Activated B cell treated with CpG ODN at 0.5 μM for 24 hours (primary cell): ENCODE measurements around the gene GUCY1A2. TPM values are rescaled to one million over a fixed set of nuclear protein-coding genes. Genes with fewer than 3 reads are reported as not detected.

ENCODE experiments used
- ATAC-seq: fragments of 200-7000 bp; cut with Tn5 transposase; one replicate; pipeline ENCODE4 v1.10.0; 2021; ENCODE audit warnings: low read depth, mild to moderate bottlenecking, moderate library complexity
- CTCF ChIA-PET: fragments of 350-600 bp; sonication (Branson Sonifier 250); formaldehyde crosslinking; loops from one replicate; lab custom pipeline; 2021; ENCODE audit warnings: antibody characterized with exemption; lab: Charles Lee
- POLR2A ChIA-PET: fragments of 350-600 bp; sonication (Branson Sonifier 250); formaldehyde crosslinking; loops from one replicate; lab custom pipeline; 2021; ENCODE audit warnings: antibody characterized with exemption; lab: Charles Lee
- DNase-seq: peaks from one replicate; pipeline ENCODE4 v3.0.0; 2022
- H3K27ac Mint-ChIP-seq: one replicate; pipeline ENCODE4 v1.8.0; 2020; ENCODE audit warnings: mixed read lengths
- H3K27me3 Mint-ChIP-seq: one replicate; pipeline ENCODE4 v1.8.0; 2021; ENCODE audit warnings: mixed read lengths
- H3K36me3 Mint-ChIP-seq: one replicate; pipeline ENCODE4 v1.8.0; 2021; ENCODE audit warnings: low read depth, mixed read lengths
- H3K4me1 Mint-ChIP-seq: one replicate; pipeline ENCODE4 v1.8.0; 2021; ENCODE audit warnings: mixed read lengths
- H3K4me3 Mint-ChIP-seq: one replicate; pipeline ENCODE4 v1.8.0; 2020; ENCODE audit warnings: mild to moderate bottlenecking, mixed read lengths
- H3K9me3 Mint-ChIP-seq: one replicate; pipeline ENCODE4 v1.8.0; 2020; ENCODE audit warnings: mixed read lengths
- CTCF ChIP-seq: fragments of 200-600 bp; IDR thresholded peaks from one replicate; pipeline ENCODE4 v1.8.0; 2022; ENCODE audit warnings: antibody characterized with exemption, mild to moderate bottlenecking
- intact Hi-C: fragments of 100-400 bp; cut with micrococcal nuclease; formaldehyde crosslinking; loops from one replicate; pipeline ENCODE4 v1.15.1; 2024
- total RNA-seq: library from RNA; stranded (reverse); gene quantifications from 2 replicates; pipeline ENCODE4 v1.2.3, GENCODE V29; 2022

GUCY1A2 gene
- total RNA-seq, 1 donor from 2014 or later = not detected

GRCh38 chr11:106821826-106822225 is 196.4 kb downstream of the GUCY1A2 start:
- CTCF ChIA-PET = no interaction called here
- ATAC-seq (no peak), DNase-seq (no peak)
- peaks cover 2% of the 10 kb centered on the region for H3K9me3 Mint-ChIP-seq
- TF ChIP-seq CTCF = no peak
- H3K4me3 Mint-ChIP-seq = no peak overlapping the region
- H3K27ac Mint-ChIP-seq = no peak overlapping the region
- no peaks in the 10 kb centered on the region for H3K36me3 Mint-ChIP-seq
- POLR2A ChIA-PET = no interaction called here
- no peaks in the 10 kb centered on the region for H3K4me1 Mint-ChIP-seq
- intact Hi-C loops = no loop called here
- H3K27me3 Mint-ChIP-seq = no peaks in the 10 kb centered on the region

GRCh38 chr11:106821291-106821690 is 197.0 kb downstream of the GUCY1A2 start:
- intact Hi-C loops = no loop called here
- H3K4me3 Mint-ChIP-seq = no peak overlapping the region

GRCh38 chr11:106818443-106818842 is 199.8 kb downstream of the GUCY1A2 start:
- ATAC-seq (no peak), DNase-seq (no peak)
- ChIA-PET POLR2A (no interaction called here), CTCF (no interaction called here)
- H3K4me1 Mint-ChIP-seq = no peaks in the 10 kb centered on the region
- no peaks in the 10 kb centered on the region for H3K9me3 Mint-ChIP-seq
- no peak overlapping the region for H3K27ac Mint-ChIP-seq
- H3K36me3 Mint-ChIP-seq = no peaks in the 10 kb centered on the region
- TF ChIP-seq CTCF = no peak
- H3K4me3 Mint-ChIP-seq = no peak overlapping the region
- intact Hi-C loops = no loop called here
- no peaks in the 10 kb centered on the region for H3K27me3 Mint-ChIP-seq

More at GRCh38 chr11:106821291-106821690, 197.0 kb downstream of the GUCY1A2 start:
- no peaks in the 10 kb centered on the region for H3K27me3 Mint-ChIP-seq
- no peak for DNase-seq
- no peak for TF ChIP-seq CTCF
- H3K9me3 Mint-ChIP-seq = no peaks in the 10 kb centered on the region
- CTCF ChIA-PET = no interaction called here
- H3K36me3 Mint-ChIP-seq = no peaks in the 10 kb centered on the region
- ATAC-seq = no peak
- POLR2A ChIA-PET = no interaction called here
- no peak overlapping the region for H3K27ac Mint-ChIP-seq
- no peaks in the 10 kb centered on the region for H3K4me1 Mint-ChIP-seq

- no peak for TF ChIP-seq CTCF
- ChIA-PET POLR2A (no interaction called here), CTCF (no interaction called here)
- Mint-ChIP-seq H3K4me1 (no peaks in the 10 kb centered on the region), H3K4me3 (no peak overlapping the region), H3K27ac (no peak overlapping the region), H3K27me3 (no peaks in the 10 kb centered on the region), H3K9me3 (no peaks in the 10 kb centered on the region), H3K36me3 (no peaks in the 10 kb centered on the region)
- no peak for ATAC-seq
- no peak for DNase-seq
- intact Hi-C loops = no loop called here
Observed at GRCh38 chr11:106815209-106815608, 203.1 kb downstream of the GUCY1A2 start.

GRCh38 chr11:106813806-106814205 is 204.5 kb downstream of the GUCY1A2 start:
- DNase-seq = no peak
- Mint-ChIP-seq H3K4me1 (no peaks in the 10 kb centered on the region), H3K36me3 (no peaks in the 10 kb centered on the region), H3K4me3 (no peak overlapping the region), H3K27me3 (no peaks in the 10 kb centered on the region), H3K27ac (no peak overlapping the region), H3K9me3 (no peaks in the 10 kb centered on the region)
- POLR2A ChIA-PET = no interaction called here
- no peak for TF ChIP-seq CTCF
- ATAC-seq = no peak
- intact Hi-C loops = no loop called here
- CTCF ChIA-PET = no interaction called here
